Upper lobe of left lung (tissue), 6 donors: ENCODE results near the gene CMKLR1. TPM values are rescaled to one million over a fixed set of nuclear protein-coding genes. Genes with fewer than 3 reads are reported as not detected.
A peak's percentile ranks its signal among the peaks of the same experiment; 100 is the strongest.

Experiments used
- ATAC-seq, 2 donors: fragments of 200-7000 bp; cut with Tn5 transposase; one replicate each; pipeline ENCODE4 v1.9.1; 2022; ENCODE audit warnings: mild to moderate bottlenecking in 2 of 2, moderate library complexity in 2 of 2; ENCODE audit not compliant: low FRiP score in 2 of 2
- DNase-seq, 2 donors: peaks; one replicate each; pipeline ENCODE4 v3.0.0-alpha.2; 2019 to 2020
- H3K27ac ChIP-seq, 4 donors: fragments of 200-600 bp; sonication (generic); one replicate each; pipeline ENCODE4 v1.5.1; 2016 to 2019
- H3K27me3 ChIP-seq, 4 donors: fragments of 200-600 bp; sonication (generic); one replicate each; pipeline ENCODE4 v1.5.1; 2017 to 2019
- H3K36me3 ChIP-seq, 4 donors: fragments of 200-600 bp; sonication (generic); one replicate each; pipeline ENCODE4 v1.5.1; 2016 to 2019
- H3K4me1 ChIP-seq, 4 donors: fragments of 200-600 bp; sonication (generic); one replicate each; pipeline ENCODE4 v1.5.1; 2018 to 2019
- H3K4me3 ChIP-seq, 4 donors: fragments of 200-600 bp; sonication (generic); one replicate each; pipeline ENCODE4 v1.5.1; 2017 to 2019; ENCODE audit warnings: mild to moderate bottlenecking in 2 of 4, moderate library complexity in 1 of 4
- H3K9me3 ChIP-seq, 4 donors: fragments of 200-600 bp; sonication (generic); one replicate each; pipeline ENCODE4 v1.5.1; 2018 to 2019
- CTCF ChIP-seq, 6 experiments: fragments of 450-650 bp in 4 of 6; fragments of 200-600 bp in 2 of 6; sonication (generic) in 2 of 6; IDR thresholded peaks; one replicate each; pipeline ENCODE4 v1.5.1; 2016 to 2019; ENCODE audit warnings: antibody characterized with exemption in 6 of 6
- EP300 ChIP-seq, 4 donors: sonication (generic); formaldehyde crosslinking; IDR thresholded peaks; one replicate each; pipeline ENCODE4 v1.5.1; 2017; ENCODE audit warnings: antibody characterized with exemption in 4 of 4, control low read depth in 2 of 4
- POLR2A ChIP-seq, 4 donors: fragments of 450-650 bp; IDR thresholded peaks; one replicate each; pipeline ENCODE4 v1.5.1; 2016 to 2017; ENCODE audit warnings: antibody characterized with exemption in 4 of 4, mild to moderate bottlenecking in 2 of 4
- POLR2AphosphoS5 ChIP-seq, 2 donors: sonication (generic); formaldehyde crosslinking; IDR thresholded peaks; one replicate each; pipeline ENCODE4 v1.5.1; 2017; ENCODE audit warnings: antibody characterized with exemption in 2 of 2
- WGBS, 2 donors: methylation state at CpG; one replicate each; pipeline ENCODE4 v1.1.5; 2017 to 2018; 5-methylcytosine and 5-hydroxymethylcytosine counted together
- total RNA-seq, 6 donors: library from RNA; depleted of rRNA in 4 of 6; stranded (reverse); fragments of >200 nt in 4 of 6; gene quantifications; one replicate each; pipeline versions ENCODE4 v1.1.0 to v1.2.1, GENCODE V29; 2016 to 2021
- donor health status: DM: no; HTN: no; CAD: no; lungs with moderate emphysema.
- donor health status: DM: no; HTN: yes; CAD: no; lungs with severe emphysema.

The CMKLR1 gene
- total RNA-seq, 6 donors from 2014 or later = 7.8 to 40.9 (median 19.9) TPM

GRCh38 chr12:108306506-108306905 lies 32.6 kb downstream of the CMKLR1 start:
- H3K9me3 ChIP-seq = no peaks in the 10 kb centered on the region
- H3K4me1 ChIP-seq = peaks cover 67 to 77% (median 71%) of the 10 kb centered on the region in 4 donors
- peak overlapping the region; percentile 78 to 89 (median 84) for H3K27ac ChIP-seq
- DNase-seq = no peak
- H3K4me3 ChIP-seq = no peak overlapping the region
- no peaks in the 10 kb centered on the region for H3K27me3 ChIP-seq
- no peak for ATAC-seq
- no peaks in the 10 kb centered on the region for H3K36me3 ChIP-seq
- no peak for TF ChIP-seq CTCF (IDR thresholded peaks at IDR 0.05)
- 84 to 93% methylated on average over 3 of the region's 3 CpGs for WGBS, 2 donors

- 32 to 47% methylated on average over 10 of the region's 10 CpGs for WGBS, 2 donors
- peak in 1 of 2 donors; percentile 31 for TF ChIP-seq POLR2AphosphoS5 (IDR thresholded peaks at IDR 0.05)
- no peak for TF ChIP-seq CTCF (IDR thresholded peaks at IDR 0.05)
- no peak for TF ChIP-seq EP300 (IDR thresholded peaks at IDR 0.05)
- TF ChIP-seq POLR2A (IDR thresholded peaks at IDR 0.05) = no peak
- Histone ChIP-seq H3K9me3 (no peaks in the 10 kb centered on the region), H3K27ac (peak overlapping the region; percentile 78 to 89 (median 84)), H3K4me3 (peak overlapping the region in 2 of 4 donors; percentile 11 to 20), H3K27me3 (no peaks in the 10 kb centered on the region), H3K4me1 (peaks cover 66 to 75% (median 69%) of the 10 kb centered on the region in 4 donors), H3K36me3 (no peaks in the 10 kb centered on the region)
- ATAC-seq (peak in 1 of 2 donors; percentile 45), DNase-seq (no peak)
Observed at GRCh38 chr12:108305991-108306501, 33.1 kb downstream of the CMKLR1 start.

GRCh38 chr12:108305520-108305919 lies 33.6 kb downstream of the CMKLR1 start:
- peak overlapping the region; percentile 78 to 89 (median 84) for H3K27ac ChIP-seq
- H3K9me3 ChIP-seq = no peaks in the 10 kb centered on the region
- peaks cover 66 to 77% (median 69%) of the 10 kb centered on the region in 4 donors for H3K4me1 ChIP-seq
- H3K36me3 ChIP-seq = no peaks in the 10 kb centered on the region
- 29% methylated on average over 9 of the region's 9 CpGs; no CpG with 5 or more reads in 1 of the 2 donors for WGBS, 2 donors
- H3K27me3 ChIP-seq = no peaks in the 10 kb centered on the region
- peak overlapping the region in 2 of 4 donors; percentile 11 to 20 for H3K4me3 ChIP-seq
- TF ChIP-seq POLR2AphosphoS5 (IDR thresholded peaks at IDR 0.05) = peak; percentile 59 to 86
- no peak for TF ChIP-seq POLR2A (IDR thresholded peaks at IDR 0.05)
- ATAC-seq = peak; percentile 68 to 85
- peak in 1 of 2 donors; percentile 77 for DNase-seq

- no peak overlapping the region for H3K4me3 ChIP-seq
- TF ChIP-seq POLR2AphosphoS5 (IDR thresholded peaks at IDR 0.05) (no peak), POLR2A (IDR thresholded peaks at IDR 0.05) (no peak), CTCF (IDR thresholded peaks at IDR 0.05) (no peak), EP300 (IDR thresholded peaks at IDR 0.05) (no peak)
- ATAC-seq = no peak
- H3K27me3 ChIP-seq = no peaks in the 10 kb centered on the region
- peaks cover 68 to 85% (median 72%) of the 10 kb centered on the region in 4 donors for H3K4me1 ChIP-seq
- peak overlapping the region; percentile 78 to 89 (median 84) for H3K27ac ChIP-seq
- WGBS, 2 donors = 58 to 68% methylated on average over 7 of the region's 7 CpGs
- H3K36me3 ChIP-seq = no peaks in the 10 kb centered on the region
- H3K9me3 ChIP-seq = no peaks in the 10 kb centered on the region
- no peak for DNase-seq
Observed at GRCh38 chr12:108304633-108305032, 34.5 kb downstream of the CMKLR1 start.

GRCh38 chr12:108303703-108304102 lies 35.4 kb downstream of the CMKLR1 start:
- H3K27ac ChIP-seq = peak overlapping the region; percentile 78 to 89 (median 84)
- TF ChIP-seq POLR2AphosphoS5 (IDR thresholded peaks at IDR 0.05) = no peak
- TF ChIP-seq CTCF (IDR thresholded peaks at IDR 0.05) = no peak
- no peak for TF ChIP-seq EP300 (IDR thresholded peaks at IDR 0.05)
- no peak for TF ChIP-seq POLR2A (IDR thresholded peaks at IDR 0.05)
- no peaks in the 10 kb centered on the region for H3K27me3 ChIP-seq
- H3K36me3 ChIP-seq = no peaks in the 10 kb centered on the region
- ATAC-seq (no peak), DNase-seq (no peak)
- peaks cover 69 to 82% (median 72%) of the 10 kb centered on the region in 4 donors for H3K4me1 ChIP-seq
- H3K4me3 ChIP-seq = no peak overlapping the region
- 81 to 91% methylated on average over 4 to 8 of the region's 8 CpGs for WGBS, 2 donors
- no peaks in the 10 kb centered on the region for H3K9me3 ChIP-seq
